IMR-90 (cell line): Measurements from ENCODE around the gene PPP1R13L. TPM values are rescaled to one million over a fixed set of nuclear protein-coding genes. Genes with fewer than 3 reads are reported as not detected.

Source experiments
- ATAC-seq: fragments of 200-7000 bp; cut with Tn5 transposase; 2 replicates; pipeline ENCODE4 v1.9.1; 2020; ENCODE audit warnings: low read depth, mild to moderate bottlenecking, moderate library complexity
- BruUV-seq: library from RNA; stranded (reverse); fragments of 400-500 nt; replicated peaks from 2 replicates; lab custom pipeline; 2021; lab: Mats Ljungman, UMichigan
- CTCF ChIA-PET: fragments of 300-600 bp; formaldehyde crosslinking; extraction: SDS; loops from one replicate; lab custom pipeline; 2021; ENCODE audit warnings: antibody characterized with exemption; lab: Yijun Ruan, JAX
- POLR2A ChIA-PET: fragments of 300-600 bp; sonication (Branson Sonifier 250); formaldehyde crosslinking; loops from one replicate; lab custom pipeline; 2022; ENCODE audit warnings: antibody characterized with exemption; ENCODE audit not compliant: unreplicated experiment; lab: Charles Lee
- DNase-seq: peaks from one replicate; pipeline ENCODE4 v3.0.0; 2013
- H2AFZ ChIP-seq: replicated peaks from 2 replicates; pipeline ENCODE3; 2013; ENCODE audit warnings: low read length, mild to moderate bottlenecking; ENCODE audit not compliant: poor library complexity
- H2AK5ac ChIP-seq: 2 replicates; pipeline ENCODE4 v1.6.1; 2013; ENCODE audit warnings: low read depth, low read length, inconsistent platforms
- H2AK9ac ChIP-seq: replicated peaks from 2 replicates; pipeline ENCODE3; 2013; ENCODE audit warnings: mild to moderate bottlenecking, low read depth, low read length, moderate library complexity; ENCODE audit not compliant: poor library complexity
- H2BK120ac ChIP-seq: 2 replicates; pipeline ENCODE4 v1.6.1; 2013; ENCODE audit warnings: low read depth, low read length, inconsistent platforms
- H2BK15ac ChIP-seq: 3 replicates; pipeline ENCODE4 v1.6.1; 2013; ENCODE audit warnings: low read depth, low read length, inconsistent platforms
- H2BK20ac ChIP-seq: 2 replicates; pipeline ENCODE4 v1.6.1; 2013; ENCODE audit warnings: low read depth, mild to moderate bottlenecking, inconsistent platforms, low read length, moderate library complexity
- H2BK5ac ChIP-seq: 2 replicates; pipeline ENCODE4 v1.6.1; 2013; ENCODE audit warnings: mild to moderate bottlenecking, low read depth, low read length, inconsistent platforms; ENCODE audit not compliant: poor library complexity, severe bottlenecking
- H3K14ac ChIP-seq: replicated peaks from 2 replicates; pipeline ENCODE4 v1.6.1; 2013; ENCODE audit warnings: low read depth, low read length, inconsistent platforms
- H3K18ac ChIP-seq: 2 replicates; pipeline ENCODE4 v1.6.1; 2013; ENCODE audit warnings: low read depth, low read length, control low read depth
- H3K23ac ChIP-seq: 2 replicates; pipeline ENCODE4 v1.6.1; 2013; ENCODE audit warnings: low read depth, low read length, inconsistent platforms
- H3K27ac ChIP-seq: 2 replicates; pipeline ENCODE4 v1.5.1; 2013; ENCODE audit warnings: mild to moderate bottlenecking, control low read depth, low read length; ENCODE audit not compliant: insufficient read depth
- H3K27me3 ChIP-seq: 2 replicates; pipeline ENCODE4 v1.6.1; 2013; ENCODE audit warnings: low read length; ENCODE audit not compliant: control insufficient read depth, insufficient read depth
- H3K36me3 ChIP-seq: 2 replicates; pipeline ENCODE4 v1.6.1; 2013; ENCODE audit warnings: low read length, mixed read lengths; ENCODE audit not compliant: control insufficient read depth, insufficient read depth
- H3K4ac ChIP-seq: 2 replicates; pipeline ENCODE4 v1.6.1; 2013; ENCODE audit warnings: low read depth, low read length, inconsistent platforms
- H3K4me1 ChIP-seq: 2 replicates; pipeline ENCODE4 v1.6.1; 2013; ENCODE audit warnings: low read length, mixed read lengths; ENCODE audit not compliant: control insufficient read depth, insufficient read depth
- H3K4me2 ChIP-seq: 2 replicates; pipeline ENCODE4 v1.6.1; 2013; ENCODE audit warnings: low read depth, mild to moderate bottlenecking, control low read depth, low read length, moderate library complexity
- H3K4me3 ChIP-seq: 2 replicates; pipeline ENCODE4 v1.5.1; 2013; ENCODE audit warnings: low read depth, mild to moderate bottlenecking, control low read depth, low read length, moderate library complexity; ENCODE audit not compliant: insufficient read depth
- H3K56ac ChIP-seq: 2 replicates; pipeline ENCODE4 v1.6.1; 2013; ENCODE audit warnings: low read length, inconsistent platforms; ENCODE audit not compliant: insufficient read depth; ENCODE audit errors: extremely low read depth
- H3K79me1 ChIP-seq, 2 experiments: 2 replicates each; pipeline ENCODE4 v1.6.1; 2013; ENCODE audit warnings: low read length in 2 of 2, inconsistent platforms in 1 of 2, low read depth in 1 of 2
- H3K9ac ChIP-seq: 2 replicates; pipeline ENCODE4 v1.6.1; 2013; ENCODE audit warnings: low read depth, low read length, control low read depth
- H3K9me1 ChIP-seq: 2 replicates; pipeline ENCODE4 v1.6.1; 2013; ENCODE audit warnings: low read length, inconsistent platforms; ENCODE audit not compliant: insufficient read depth
- H3K9me3 ChIP-seq: 2 replicates; pipeline ENCODE4 v1.6.1; 2013; ENCODE audit warnings: low read length; ENCODE audit not compliant: control insufficient read depth, insufficient read depth
- H4K20me1 ChIP-seq: 2 replicates; pipeline ENCODE4 v1.6.1; 2013; ENCODE audit warnings: low read length, inconsistent platforms; ENCODE audit not compliant: insufficient read depth
- H4K5ac ChIP-seq: 2 replicates; pipeline ENCODE4 v1.6.1; 2013; ENCODE audit warnings: mild to moderate bottlenecking, low read depth, low read length, control low read depth
- H4K8ac ChIP-seq, 2 experiments: 2 replicates each; pipeline ENCODE4 v1.6.1; 2013; ENCODE audit warnings: low read depth in 2 of 2, low read length in 2 of 2, control low read depth in 1 of 2, inconsistent platforms in 1 of 2
- H4K91ac ChIP-seq: 2 replicates; pipeline ENCODE4 v1.6.1; 2013; ENCODE audit warnings: low read depth, low read length, inconsistent platforms; ENCODE audit not compliant: insufficient read depth
- BHLHE40 ChIP-seq: fragments of 150-350 bp; IDR thresholded peaks from 2 replicates; pipeline ENCODE4 v1.6.1; 2016; ENCODE audit warnings: mild to moderate bottlenecking, low read depth, low read length
- CEBPB ChIP-seq: IDR thresholded peaks from 2 replicates; pipeline ENCODE4 v1.6.1; 2012; ENCODE audit warnings: low read depth, low read length, improper control_type of control experiment
- CHD1 ChIP-seq: IDR thresholded peaks from 2 replicates; pipeline ENCODE4 v1.6.1; 2012; ENCODE audit warnings: low read depth, low read length, improper control_type of control experiment
- ELK1 ChIP-seq: fragments of 150-350 bp; IDR thresholded peaks from 2 replicates; pipeline ENCODE4 v1.6.1; 2016; ENCODE audit warnings: low read depth, mild to moderate bottlenecking, low read length, moderate library complexity, borderline replicate concordance
- FOS ChIP-seq: fragments of 150-350 bp; IDR thresholded peaks from 2 replicates; pipeline ENCODE4 v1.6.1; 2016; ENCODE audit warnings: low read depth, low read length
- MAFK ChIP-seq: IDR thresholded peaks from 2 replicates; pipeline ENCODE4 v1.6.1; 2012; ENCODE audit warnings: low read depth, low read length, improper control_type of control experiment
- MAZ ChIP-seq: IDR thresholded peaks from 2 replicates; pipeline ENCODE4 v1.6.1; 2012; ENCODE audit warnings: low read depth, mild to moderate bottlenecking, low read length, improper control_type of control experiment, moderate library complexity, borderline replicate concordance
- MXI1 ChIP-seq: IDR thresholded peaks from 2 replicates; pipeline ENCODE4 v1.6.1; 2012; ENCODE audit warnings: low read depth, mild to moderate bottlenecking, low read length, moderate library complexity, borderline replicate concordance
- POLR2A ChIP-seq: IDR thresholded peaks from 2 replicates; pipeline ENCODE4 v1.6.1; 2012; ENCODE audit warnings: mild to moderate bottlenecking, low read depth, low read length
- RAD21 ChIP-seq: IDR thresholded peaks from 2 replicates; pipeline ENCODE4 v1.6.1; 2012; ENCODE audit warnings: low read length, improper control_type of control experiment
- RCOR1 ChIP-seq: IDR thresholded peaks from 2 replicates; pipeline ENCODE4 v1.6.1; 2012; ENCODE audit warnings: mild to moderate bottlenecking, low read length, improper control_type of control experiment; ENCODE audit not compliant: insufficient replicate concordance
- RFX5 ChIP-seq: IDR thresholded peaks from 2 replicates; pipeline ENCODE4 v1.8.0; 2012; ENCODE audit warnings: low read depth, mild to moderate bottlenecking, low read length, moderate library complexity
- SMC3 ChIP-seq: fragments of 150-350 bp; IDR thresholded peaks from 2 replicates; pipeline ENCODE4 v1.6.1; 2016; ENCODE audit warnings: low read depth, mild to moderate bottlenecking, antibody characterized with exemption, low read length, moderate library complexity
- WGBS, 2 experiments: methylation state at CpG; one replicate each; pipeline versions ENCODE4 v1.1.5 to v1.1.7; 2013; ENCODE audit warnings: missing lambda C conversion rate in 2 of 2; ENCODE audit not compliant: insufficient read length in 1 of 2; ENCODE audit errors: extremely low coverage in 2 of 2; 5-methylcytosine and 5-hydroxymethylcytosine counted together
- dilution Hi-C: fragments of 300-500 bp; cut with HindIII; formaldehyde crosslinking; loops from one replicate; pipeline ENCODE4 v1.14.3; 2018; ENCODE audit warnings: low sequenced_read_pairs; ENCODE audit not compliant: unreplicated experiment
- in situ Hi-C: fragments of 300-500 bp; cut with MboI; formaldehyde crosslinking; loops from 3 replicates; pipeline ENCODE4 v1.14.3; 2019; ENCODE audit warnings: low sequenced_read_pairs, inconsistent platforms, mixed read lengths
- intact Hi-C: fragments of 100-400 bp; cut with micrococcal nuclease; formaldehyde crosslinking; loops from 2 replicates; pipeline ENCODE4 v1.10.0; 2022
- polyA plus RNA-seq, 3 experiments: library from polyadenylated mRNA; depleted of rRNA; stranded (reverse); fragments of >200 nt; gene quantifications; 2 replicates each; pipeline ENCODE4 v1.2.3, GENCODE V29; 2012; ENCODE audit warnings: low replicate concordance in 1 of 3
- total RNA-seq: library from RNA; depleted of rRNA; stranded (reverse); fragments of >200 nt; gene quantifications from 2 replicates; pipeline ENCODE4 v1.2.3, GENCODE V29; 2012
- TF ChIP-seq, protein P1 (sequence below): fragments of 150-350 bp; IDR thresholded peaks from 2 replicates; pipeline ENCODE4 v1.6.1; 2017; ENCODE audit warnings: mild to moderate bottlenecking, antibody characterized with exemption, low read length, low read depth
- TF ChIP-seq, protein P2 (sequence below): conservative IDR thresholded peaks from 2 replicates; pipeline ENCODE4 v1.5.1; 2012; ENCODE audit warnings: mild to moderate bottlenecking, low read depth, low read length, improper control_type of control experiment

PPP1R13L gene
- total and polyA plus RNA-seq, 2 of the 4 experiments (the other 2 are of a cell fraction) = 3.0 to 13.3 TPM

DNA sequence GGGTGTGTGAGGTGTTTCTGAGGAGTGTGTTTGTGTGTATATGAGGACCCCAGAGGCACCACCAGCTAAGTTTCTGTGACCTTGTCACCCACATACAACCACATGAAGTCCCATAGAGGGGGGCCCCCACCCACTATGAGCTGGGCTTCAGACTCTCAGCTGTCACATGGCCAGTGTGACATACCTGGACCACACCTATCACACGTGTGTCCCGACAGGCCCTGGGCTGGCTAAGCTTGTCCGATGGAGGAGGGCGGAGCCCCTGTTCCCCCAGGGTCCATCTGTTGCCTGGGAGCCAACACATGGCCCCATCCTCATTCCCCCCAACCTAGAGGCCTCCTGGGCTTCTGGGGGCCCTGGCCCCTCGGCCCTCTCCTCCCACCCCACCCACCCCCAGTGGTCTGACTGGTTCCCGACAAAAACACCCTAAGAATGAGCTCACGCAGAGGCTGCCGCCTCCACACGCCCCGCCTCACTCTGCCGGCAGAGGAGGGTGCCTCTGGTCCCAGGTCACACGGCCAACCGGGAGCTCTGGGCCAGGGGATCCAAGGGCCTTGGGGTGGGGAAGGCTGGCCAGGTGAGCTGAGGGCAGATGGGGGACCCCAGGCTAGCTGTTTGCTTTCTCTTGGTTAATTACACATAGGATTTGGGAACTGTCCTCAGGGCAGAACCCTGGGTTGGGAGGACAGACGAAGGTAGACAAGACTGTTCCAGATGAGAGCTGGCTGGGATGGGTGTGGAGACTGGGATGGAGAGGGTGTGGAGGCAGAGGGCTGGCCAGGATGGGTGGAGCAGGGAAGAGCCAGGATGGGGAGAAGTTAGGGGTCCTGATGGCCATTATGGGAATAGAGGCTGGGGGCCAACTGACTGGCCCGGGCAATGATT, 60.0 kb downstream of the PPP1R13L start:
- Histone ChIP-seq H3K4ac (no peak overlapping the region), H4K5ac (no peak overlapping the region), H3K27me3 (peaks cover 19% of the 10 kb centered on the region), H3K79me1 (no peaks in the 10 kb centered on the region), H4K20me1 (peaks cover 8% of the 10 kb centered on the region), H3K9me3 (no peaks in the 10 kb centered on the region), H2AK9ac (peak overlapping the region; percentile 42), H3K23ac (no peak overlapping the region), H3K4me3 (no peak overlapping the region), H3K56ac (no peak overlapping the region), H3K27ac (no peak overlapping the region), H3K18ac (no peak overlapping the region), H3K9ac (no peak overlapping the region), H2BK15ac (no peak overlapping the region), H2BK5ac (no peak overlapping the region), H3K4me1 (no peaks in the 10 kb centered on the region), H2AK5ac (no peak overlapping the region), H2AFZ (no peak overlapping the region), H2BK120ac (no peak overlapping the region), H3K36me3 (peaks cover 2% of the 10 kb centered on the region; the same call in 1 of the 2 replicates), H4K8ac (no peak overlapping the region), H3K14ac (no peak overlapping the region), H3K9me1 (peaks cover 2% of the 10 kb centered on the region; the same call in 1 of the 2 replicates), H4K91ac (no peak overlapping the region), H2BK20ac (no peak overlapping the region), H3K4me2 (no peak overlapping the region)
- ChIA-PET POLR2A (no interaction called here), CTCF (no interaction called here)
- no peak for ATAC-seq
- dilution Hi-C loops = no loop called here
- in situ Hi-C loops = no loop called here
- intact Hi-C loops = no loop called here
- DNase-seq = no peak
- WGBS, 2 experiments = 31% methylated on average over 7 of the region's 15 CpGs; no CpG with 5 or more reads in 1 of the 2 experiments
- TF ChIP-seq MAFK (no peak), CHD1 (no peak), RAD21 (no peak), MXI1 (no peak), BHLHE40 (no peak), ELK1 (no peak), POLR2A (no peak), RFX5 (no peak), RCOR1 (no peak), MAZ (no peak), CEBPB (no peak), SMC3 (no peak), FOS (no peak)
- TF ChIP-seq, protein P1, sequence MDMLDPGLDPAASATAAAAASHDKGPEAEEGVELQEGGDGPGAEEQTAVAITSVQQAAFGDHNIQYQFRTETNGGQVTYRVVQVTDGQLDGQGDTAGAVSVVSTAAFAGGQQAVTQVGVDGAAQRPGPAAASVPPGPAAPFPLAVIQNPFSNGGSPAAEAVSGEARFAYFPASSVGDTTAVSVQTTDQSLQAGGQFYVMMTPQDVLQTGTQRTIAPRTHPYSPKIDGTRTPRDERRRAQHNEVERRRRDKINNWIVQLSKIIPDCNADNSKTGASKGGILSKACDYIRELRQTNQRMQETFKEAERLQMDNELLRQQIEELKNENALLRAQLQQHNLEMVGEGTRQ = no peak
- TF ChIP-seq, protein P2, sequence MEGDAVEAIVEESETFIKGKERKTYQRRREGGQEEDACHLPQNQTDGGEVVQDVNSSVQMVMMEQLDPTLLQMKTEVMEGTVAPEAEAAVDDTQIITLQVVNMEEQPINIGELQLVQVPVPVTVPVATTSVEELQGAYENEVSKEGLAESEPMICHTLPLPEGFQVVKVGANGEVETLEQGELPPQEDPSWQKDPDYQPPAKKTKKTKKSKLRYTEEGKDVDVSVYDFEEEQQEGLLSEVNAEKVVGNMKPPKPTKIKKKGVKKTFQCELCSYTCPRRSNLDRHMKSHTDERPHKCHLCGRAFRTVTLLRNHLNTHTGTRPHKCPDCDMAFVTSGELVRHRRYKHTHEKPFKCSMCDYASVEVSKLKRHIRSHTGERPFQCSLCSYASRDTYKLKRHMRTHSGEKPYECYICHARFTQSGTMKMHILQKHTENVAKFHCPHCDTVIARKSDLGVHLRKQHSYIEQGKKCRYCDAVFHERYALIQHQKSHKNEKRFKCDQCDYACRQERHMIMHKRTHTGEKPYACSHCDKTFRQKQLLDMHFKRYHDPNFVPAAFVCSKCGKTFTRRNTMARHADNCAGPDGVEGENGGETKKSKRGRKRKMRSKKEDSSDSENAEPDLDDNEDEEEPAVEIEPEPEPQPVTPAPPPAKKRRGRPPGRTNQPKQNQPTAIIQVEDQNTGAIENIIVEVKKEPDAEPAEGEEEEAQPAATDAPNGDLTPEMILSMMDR = no peak
- BruUV-seq = no TSS peak
